ENCODE data around the gene LSM12. TPM values are rescaled to one million over a fixed set of nuclear protein-coding genes. Genes with fewer than 3 reads are reported as not detected.
A peak's percentile ranks its signal among the peaks of the same experiment; 100 is the strongest.

The LSM12 gene
- polyA plus RNA-seq, 1 experiment: 57.5 TPM

DNA sequence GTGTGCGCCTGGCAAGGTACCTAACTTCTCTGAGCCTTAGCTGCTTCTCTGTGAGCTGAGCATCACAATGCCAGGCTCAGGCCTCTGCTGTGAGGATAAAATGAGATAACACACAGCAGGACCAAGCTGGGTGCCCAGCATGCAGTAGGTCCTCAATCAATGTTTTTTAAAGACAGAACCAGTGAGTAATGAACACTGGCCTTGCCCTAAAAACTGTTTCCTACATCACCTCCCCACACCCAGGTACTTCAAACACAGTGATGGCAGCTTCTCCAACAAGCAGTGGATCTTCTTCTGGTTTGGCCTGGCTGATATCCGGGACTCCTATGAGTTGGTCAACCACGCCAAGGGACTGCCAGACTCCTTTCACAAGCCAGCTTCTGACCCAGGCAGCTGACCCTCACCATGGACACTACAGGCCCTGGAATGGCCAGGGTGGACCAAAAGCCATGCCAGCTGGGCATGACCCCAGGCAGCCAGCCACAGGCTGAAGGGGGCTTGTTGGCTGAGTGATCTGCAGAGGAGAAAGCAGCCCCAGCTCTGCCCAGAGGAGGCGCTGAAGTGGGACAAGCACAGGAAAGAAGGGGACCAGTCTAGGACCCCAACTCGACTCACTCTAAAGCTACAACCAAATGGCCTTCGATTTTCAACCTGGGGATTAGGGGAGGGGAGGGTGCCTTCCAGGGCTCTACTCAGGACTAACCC lies 58.1 kb downstream of the LSM12 start:
- CTCF ChIA-PET: interaction anchor here (0.7 to 2.3 kb wide), 4 partner anchors 65 to 130 kb away, joined by 3 to 9 read pairs (median 4); no protein-coding TSS in a partner anchor
- POLR2A ChIA-PET: interaction anchor here (0.6 to 1.0 kb wide), 2 partner anchors 35 to 249 kb away, joined by 3 read pairs; no protein-coding TSS in a partner anchor
- peaks cover 4% of the 10 kb centered on the region; the same call in 1 of the 2 replicates for H3K9me3 ChIP-seq (ENCODE audit: control insufficient read depth, insufficient read depth, low read length)
- H3K4me3 ChIP-seq (ENCODE audit: low read depth, low read length): peak overlapping the region; percentile 80
- DNase-seq (ENCODE audit: low read depth, low spot score): no peak
- peaks cover 9% of the 10 kb centered on the region for H3K27me3 ChIP-seq (ENCODE audit: control insufficient read depth, insufficient read depth, low read length)
- no peak overlapping the region for H3K27ac ChIP-seq (ENCODE audit: low read depth, low read length)
- TF ChIP-seq CTCF (IDR thresholded peaks at IDR 0.05; ENCODE audit: low read depth, low read length): no peak

DNA sequence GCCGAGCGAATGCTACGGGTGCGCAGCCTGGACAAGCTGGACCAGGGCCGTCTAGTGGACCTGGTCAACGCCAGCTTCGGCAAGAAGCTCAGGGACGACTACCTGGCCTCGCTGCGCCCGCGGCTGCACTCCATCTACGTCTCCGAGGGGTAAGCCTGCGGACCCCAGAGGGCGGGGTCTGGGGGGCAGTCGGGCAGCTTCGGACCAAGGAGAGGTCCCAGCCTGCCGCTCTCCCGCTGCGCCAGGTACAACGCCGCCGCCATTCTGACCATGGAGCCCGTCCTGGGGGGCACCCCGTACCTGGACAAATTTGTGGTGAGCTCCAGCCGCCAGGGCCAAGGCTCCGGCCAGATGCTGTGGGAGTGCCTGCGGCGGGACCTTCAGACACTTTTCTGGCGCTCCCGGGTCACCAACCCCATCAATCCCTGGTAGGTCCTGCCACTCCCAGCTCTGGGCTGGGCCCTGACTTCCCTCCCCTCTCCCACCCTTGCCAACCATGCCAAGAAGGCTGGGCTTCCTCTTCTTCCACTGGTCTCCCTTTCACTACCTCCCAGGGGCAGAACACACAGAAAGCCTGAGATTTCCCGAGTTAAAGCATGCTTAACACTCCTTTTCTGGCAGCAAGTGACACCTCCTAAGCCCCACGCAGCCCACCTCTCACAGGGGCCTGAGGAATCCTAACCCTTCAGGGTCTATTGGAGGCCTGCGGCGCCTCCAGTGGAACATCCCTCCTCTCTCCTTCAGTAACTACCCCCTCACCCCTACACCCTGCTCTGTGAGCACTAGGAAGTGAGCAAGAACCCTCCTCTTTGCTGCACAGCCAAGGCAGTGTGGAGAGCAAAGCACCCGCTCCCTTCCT lies 58.9 kb downstream of the LSM12 start:
- Histone ChIP-seq H3K27ac (ENCODE audit: low read depth, low read length) (peak overlapping the region; percentile 52), H3K9me3 (ENCODE audit: control insufficient read depth, insufficient read depth, low read length) (peaks cover 4% of the 10 kb centered on the region; the same call in 1 of the 2 replicates), H3K4me3 (ENCODE audit: low read depth, low read length) (peak overlapping the region; percentile 80), H3K27me3 (ENCODE audit: control insufficient read depth, insufficient read depth, low read length) (peaks cover 9% of the 10 kb centered on the region)
- CTCF ChIA-PET: interaction anchor here (0.7 to 2.3 kb wide), 3 partner anchors 12 to 110 kb away, joined by 3 to 9 read pairs (median 9); no protein-coding TSS in a partner anchor
- POLR2A ChIA-PET: no interaction called here
- DNase-seq (ENCODE audit: low read depth, low spot score): no peak
- no peak for TF ChIP-seq CTCF (IDR thresholded peaks at IDR 0.05; ENCODE audit: low read depth, low read length)

DNA sequence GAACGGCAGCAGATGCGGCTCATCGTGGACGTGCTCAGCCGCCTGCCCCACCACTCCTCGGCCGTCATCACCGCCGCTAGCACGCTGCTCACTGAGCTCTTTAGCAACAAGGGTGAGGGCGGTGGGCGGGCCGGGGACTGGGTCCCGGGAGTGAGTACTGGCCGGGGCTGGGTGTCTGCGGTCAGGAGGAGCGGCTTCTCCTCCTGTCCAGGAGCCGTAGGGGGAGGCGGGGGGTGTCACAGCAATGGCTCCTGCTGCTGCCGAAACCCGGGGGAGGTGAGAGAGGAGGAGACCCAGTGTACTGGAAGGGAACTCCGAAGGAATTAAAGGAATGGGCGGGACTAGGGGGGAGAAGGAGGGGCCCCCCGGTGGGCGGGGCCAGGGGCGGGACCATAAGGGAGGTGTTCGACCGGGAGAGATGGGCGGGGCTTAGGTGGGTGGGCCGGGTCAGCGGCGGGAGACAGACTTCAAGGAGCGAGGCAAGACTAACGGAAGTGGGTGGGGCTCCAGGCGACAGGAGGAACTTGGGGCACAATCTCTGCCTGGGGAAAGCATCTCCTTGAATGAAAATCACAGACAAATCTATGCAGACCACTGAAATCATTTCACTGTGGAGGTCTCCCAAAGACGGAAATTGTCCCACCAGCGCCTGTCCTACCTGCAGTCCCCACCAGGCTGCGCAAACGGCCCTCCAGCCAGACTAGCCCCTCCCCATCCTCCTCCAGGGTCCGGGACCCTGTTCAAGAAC lies 59.7 kb downstream of the LSM12 start:
- ChIA-PET CTCF (interaction anchor here (0.6 to 2.3 kb wide), 3 partner anchors 27 to 109 kb away, joined by 3 to 9 read pairs (median 5); no protein-coding TSS in a partner anchor), POLR2A (interaction anchor here (0.6 to 0.8 kb wide), 2 partner anchors 19 to 37 kb away, joined by 3 to 7 read pairs; no protein-coding TSS in a partner anchor)
- Histone ChIP-seq H3K27me3 (ENCODE audit: control insufficient read depth, insufficient read depth, low read length) (peaks cover 9% of the 10 kb centered on the region), H3K9me3 (ENCODE audit: control insufficient read depth, insufficient read depth, low read length) (peaks cover 4% of the 10 kb centered on the region; the same call in 1 of the 2 replicates), H3K4me3 (ENCODE audit: low read depth, low read length) (peak overlapping the region; percentile 80), H3K27ac (ENCODE audit: low read depth, low read length) (peak overlapping the region; percentile 57)
- peak; percentile 87 for DNase-seq (ENCODE audit: low read depth, low spot score)
- TF ChIP-seq CTCF (IDR thresholded peaks at IDR 0.05; ENCODE audit: low read depth, low read length): peak; percentile 75

DNA sequence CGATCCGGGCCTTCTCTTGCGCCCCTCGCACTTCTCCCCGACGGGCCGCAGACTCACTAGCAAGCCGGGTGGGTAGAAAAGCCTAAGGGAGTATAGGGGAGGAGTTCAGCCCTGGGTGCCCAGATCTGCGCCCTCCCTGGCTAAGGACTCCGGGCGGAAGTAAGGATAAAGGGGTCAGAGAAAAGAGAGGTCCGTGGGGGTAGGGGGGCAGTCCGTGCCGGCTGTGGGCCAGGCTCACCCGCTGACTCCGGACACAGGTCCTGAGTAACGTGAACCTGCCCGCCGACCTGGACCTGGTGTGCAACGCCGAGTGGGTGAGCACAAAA lies 60.2 kb downstream of the LSM12 start:
- ChIA-PET CTCF (interaction anchor here (0.6 to 1.0 kb wide), 2 partner anchors 28 to 62 kb away, joined by 3 to 5 read pairs; no protein-coding TSS in a partner anchor), POLR2A (interaction anchor here (0.6 to 0.8 kb wide), 2 partner anchors 20 to 37 kb away, joined by 3 to 7 read pairs; no protein-coding TSS in a partner anchor)
- Histone ChIP-seq H3K27me3 (ENCODE audit: control insufficient read depth, insufficient read depth, low read length) (peaks cover 9% of the 10 kb centered on the region), H3K4me3 (ENCODE audit: low read depth, low read length) (peak overlapping the region; percentile 55), H3K9me3 (ENCODE audit: control insufficient read depth, insufficient read depth, low read length) (peaks cover 4% of the 10 kb centered on the region; the same call in 1 of the 2 replicates), H3K27ac (ENCODE audit: low read depth, low read length) (peak overlapping the region; percentile 57)
- no peak for TF ChIP-seq CTCF (IDR thresholded peaks at IDR 0.05; ENCODE audit: low read depth, low read length)
- no peak for DNase-seq (ENCODE audit: low read depth, low spot score)

All from AG04450 (cell line).